Measurements from ENCODE around the gene R3HDM4.
"Not testable (repeated sequence)": the region's sequence is repeated elsewhere in the genome, so short reads cannot be mapped to it uniquely, and the experiment has no call there.

Gene R3HDM4

DNA sequence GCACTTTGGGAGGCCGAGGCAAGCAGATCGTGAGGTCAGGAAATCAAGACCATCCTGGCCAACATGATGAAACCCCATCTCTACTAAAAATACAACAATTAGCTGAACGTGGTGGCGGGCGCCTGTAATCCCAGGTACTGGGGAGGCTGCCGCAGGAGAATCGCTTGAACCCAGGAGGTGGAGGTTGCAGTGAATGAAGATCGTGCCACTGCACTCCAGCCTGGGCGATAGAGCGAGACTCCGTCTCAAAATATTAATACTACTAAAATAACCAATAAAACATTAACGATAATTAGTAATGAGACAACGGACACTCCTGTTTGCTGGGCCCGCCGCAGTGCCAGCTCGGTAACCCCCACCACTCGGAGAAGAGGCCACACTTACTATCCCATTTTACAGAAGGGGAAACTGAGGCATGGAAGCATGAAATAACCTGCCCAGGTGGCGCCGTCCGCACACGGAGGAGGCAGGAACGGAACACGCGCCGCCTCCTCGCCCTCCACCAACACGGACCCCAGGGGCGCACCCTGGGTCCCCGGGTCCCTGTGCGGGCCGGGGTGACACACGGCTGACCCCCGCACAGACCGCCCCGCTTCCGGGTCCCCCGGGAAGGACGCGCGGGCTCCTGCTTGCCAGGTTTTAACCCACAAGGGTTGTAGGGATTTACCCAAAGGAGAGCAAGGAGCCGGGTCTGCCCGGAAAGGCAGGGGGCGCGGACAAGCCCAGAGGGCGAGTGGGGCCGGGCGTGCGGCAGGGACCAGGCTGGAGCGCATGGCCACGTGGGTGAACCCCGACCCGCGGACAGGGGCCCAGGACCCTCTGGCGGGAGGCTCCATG, 1.6 kb downstream of the R3HDM4 start:
- no peak for DNase-seq

DNA sequence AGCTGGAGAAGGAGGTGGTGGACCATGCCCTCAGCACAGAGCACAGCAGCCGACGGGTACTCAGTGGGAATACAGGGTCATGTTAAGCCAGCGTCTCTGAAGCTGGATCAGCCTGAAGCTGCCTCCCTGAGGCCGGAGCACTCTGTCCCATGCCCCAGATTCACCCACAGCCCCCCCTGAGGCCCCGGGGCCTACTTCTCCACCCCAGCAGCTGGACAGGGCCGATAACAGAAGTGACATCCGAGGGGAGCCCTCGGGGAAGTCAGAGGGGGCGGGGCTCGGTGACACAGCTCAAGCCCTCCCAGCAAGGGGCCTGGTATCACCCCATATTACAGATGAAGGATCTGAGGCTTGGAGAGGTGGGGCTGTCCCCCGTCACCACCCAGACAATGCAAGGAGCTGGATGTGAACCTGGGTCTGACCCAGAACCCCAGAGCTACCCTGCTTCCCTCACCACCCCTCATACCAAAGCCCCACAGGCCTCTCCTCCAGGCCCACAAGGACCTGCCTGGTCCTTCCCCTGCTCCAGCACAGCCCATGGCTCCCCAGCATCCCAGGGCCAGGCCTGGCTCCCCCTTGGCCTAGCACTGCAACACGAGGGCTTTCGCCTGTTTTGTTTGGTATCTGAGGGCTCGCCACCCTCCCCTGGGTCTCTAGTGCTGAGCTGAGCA, 5.7 kb downstream of the R3HDM4 start:
- DNase-seq = no peak

- DNase-seq = no peak
These were observed 6.5 kb downstream of the R3HDM4 start for GRCh38 chr19:906480-906879.

DNA sequence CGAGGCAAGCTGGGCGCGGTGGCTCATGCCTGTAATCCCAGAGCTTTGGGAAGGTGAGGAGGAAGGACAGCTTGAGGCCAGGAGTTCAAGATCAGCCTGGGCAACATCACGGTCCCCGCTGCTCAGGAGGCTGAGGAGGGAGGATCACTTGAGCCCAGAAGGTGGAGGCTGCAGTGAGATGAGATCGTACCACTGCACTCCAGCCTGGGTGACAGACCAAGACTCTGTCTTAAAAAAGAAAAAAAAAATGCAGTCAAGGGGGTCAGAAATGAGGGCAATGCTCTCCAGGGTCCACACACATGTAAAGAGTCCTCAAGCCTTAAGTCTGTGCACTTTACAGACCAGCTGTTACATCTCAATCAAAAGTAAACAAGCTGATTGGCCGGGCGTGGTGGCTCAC, 8.5 kb downstream of the R3HDM4 start:
- no peak for DNase-seq

GRCh38 chr19:903266-903797, 9.7 kb downstream of the R3HDM4 start:
- DNase-seq = no peak

DNA sequence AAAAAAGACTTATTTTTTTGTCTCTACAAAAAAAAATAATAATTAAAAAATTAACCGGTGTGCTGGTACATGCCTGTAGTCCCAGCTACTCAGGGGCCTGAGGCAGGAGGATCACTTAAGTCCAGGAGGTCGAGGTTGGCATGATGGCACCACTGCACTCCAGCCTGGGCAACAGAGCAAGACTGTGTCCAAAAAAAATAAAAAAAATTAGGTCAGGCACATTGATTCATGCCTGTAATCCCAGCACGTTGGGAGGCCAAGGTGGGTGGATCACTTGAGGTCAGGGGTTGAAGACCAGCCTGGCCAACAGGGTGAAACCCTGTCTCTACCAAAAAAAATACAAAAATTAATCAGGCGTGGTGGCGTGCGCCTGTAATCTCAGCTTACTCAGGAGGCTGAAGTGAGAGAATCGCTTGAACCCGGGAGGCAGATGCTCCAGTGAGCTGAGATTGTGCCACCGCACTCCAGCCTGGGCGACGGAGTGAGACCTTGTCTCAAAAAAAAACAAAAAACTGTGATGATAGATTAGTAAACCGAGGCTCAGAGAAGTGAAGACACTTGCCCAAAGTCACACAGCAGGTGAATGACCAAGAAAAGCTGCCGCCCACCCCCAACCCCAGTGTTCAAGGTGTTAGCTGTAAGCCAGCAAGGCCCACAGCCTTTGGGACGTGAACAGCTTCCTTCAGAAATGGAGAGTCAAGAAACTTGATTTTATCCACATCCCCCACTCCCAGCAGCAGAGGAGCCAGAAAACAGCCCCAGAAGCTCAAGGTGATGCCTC, 10.4 kb downstream of the R3HDM4 start:
- no peak for DNase-seq

GRCh38 chr19:902093-902370, 11.0 kb downstream of the R3HDM4 start:
- no peak for DNase-seq

DNA sequence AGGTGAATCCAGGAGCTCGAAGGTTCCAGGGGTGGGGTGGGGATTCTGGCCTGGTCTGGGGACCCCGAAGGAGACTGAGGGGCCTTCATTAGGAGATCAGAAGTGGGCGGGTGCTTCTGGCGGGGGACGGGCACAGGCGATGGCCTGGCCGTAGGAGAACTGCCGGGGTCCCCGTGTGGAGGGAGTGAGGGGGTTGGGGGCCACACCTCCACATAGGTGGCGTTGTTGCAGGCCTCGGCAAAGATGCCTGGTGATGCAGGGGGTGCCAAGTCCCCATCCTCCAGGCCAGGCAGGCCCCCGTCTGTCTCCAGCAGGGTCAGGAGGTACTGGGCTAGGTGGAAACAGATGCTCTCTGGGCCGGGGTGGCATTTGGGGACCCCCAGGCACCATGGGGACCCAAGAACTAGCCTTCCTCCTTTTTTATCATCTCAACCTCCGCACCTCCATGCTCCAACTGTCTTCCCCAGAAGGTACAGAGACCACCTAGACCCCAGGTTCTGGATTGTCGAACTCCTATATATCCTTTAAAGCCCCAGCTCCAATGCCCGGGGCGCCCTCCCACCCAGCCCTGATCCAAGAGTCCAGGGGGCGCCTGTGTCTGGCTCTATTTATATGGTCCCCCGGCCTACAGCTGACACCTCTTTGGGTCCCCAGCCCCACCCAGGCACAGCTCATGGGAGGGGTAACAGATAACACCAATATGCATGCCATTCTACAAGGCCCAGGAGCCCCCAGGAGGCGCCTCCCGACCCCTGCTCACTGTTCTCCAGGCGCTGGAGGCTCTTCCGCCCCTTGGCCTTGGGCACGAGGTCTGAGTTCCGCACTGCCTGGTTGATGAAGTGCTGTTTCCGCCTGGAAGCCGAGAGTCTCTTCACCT, 11.6 kb downstream of the R3HDM4 start:
- no peak for DNase-seq

- no peak for DNase-seq
These were observed 12.5 kb downstream of the R3HDM4 start for GRCh38 chr19:900302-901111.

DNA sequence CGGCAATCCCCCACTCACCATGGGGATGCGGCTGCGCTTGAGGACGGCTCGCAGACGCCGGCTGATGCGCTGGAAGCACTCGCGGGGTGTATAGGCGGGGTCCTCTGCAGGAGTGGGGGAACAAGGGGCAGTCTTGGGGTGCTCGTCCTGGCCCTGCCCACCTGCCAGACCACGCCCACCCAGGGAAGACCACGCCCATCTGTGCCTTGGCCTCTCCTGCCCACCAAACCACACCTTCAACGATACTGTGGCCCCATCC, 13.0 kb downstream of the R3HDM4 start:
- no peak for DNase-seq

DNA sequence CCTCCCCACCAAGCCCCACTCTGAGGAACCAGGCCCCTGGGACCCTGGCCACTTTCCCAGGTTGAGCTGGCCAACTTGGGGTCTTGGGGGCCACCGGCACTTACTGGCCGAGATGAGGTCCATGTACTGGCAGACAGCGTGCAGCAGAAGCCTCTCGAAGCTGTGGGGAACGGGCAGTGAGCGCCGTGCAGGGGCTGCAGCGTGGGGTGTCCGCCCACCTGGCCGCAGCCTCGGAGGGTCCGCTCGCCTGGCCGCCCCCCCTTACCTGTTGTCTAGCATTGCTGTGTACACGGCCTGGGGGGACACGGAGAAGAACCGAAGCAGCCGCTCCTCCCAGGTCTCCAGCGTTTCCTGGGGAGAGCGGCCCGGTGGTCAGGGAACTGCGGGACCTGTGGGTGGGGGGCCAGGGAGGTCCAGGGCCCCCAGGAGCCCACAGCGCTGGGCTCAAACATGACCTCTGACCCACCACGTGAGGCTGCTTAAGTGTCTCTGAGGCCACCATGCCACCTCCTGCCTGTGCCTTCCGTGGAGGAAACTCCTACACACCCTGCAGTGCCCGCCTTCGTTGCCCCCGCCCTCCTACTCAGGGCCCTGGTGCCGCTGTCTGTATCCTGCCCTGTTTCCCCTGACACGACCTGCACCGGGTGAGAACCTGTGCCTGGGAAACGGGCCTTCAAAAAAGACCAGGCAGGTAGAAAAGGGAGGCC, 13.5 kb downstream of the R3HDM4 start:
- DNase-seq = no peak

DNA sequence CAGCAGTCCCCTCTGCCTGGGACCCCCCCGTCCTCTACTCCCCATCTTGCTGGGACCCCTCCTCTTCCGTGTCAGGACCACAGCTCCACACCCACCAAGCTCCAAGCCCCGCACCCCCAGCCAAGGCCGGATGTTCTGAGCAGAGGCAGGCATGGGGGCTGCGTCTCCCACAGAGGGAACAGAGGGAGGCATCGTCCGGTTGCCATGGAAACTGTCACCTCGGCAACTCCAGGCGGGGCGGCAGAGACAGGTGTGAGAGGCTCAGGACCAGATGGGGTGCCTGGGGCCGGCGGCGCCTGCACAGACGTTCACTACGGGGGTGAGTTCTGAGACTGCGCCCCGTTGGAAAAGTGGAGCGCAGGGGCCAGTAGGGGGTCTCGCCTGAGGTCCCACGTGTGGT, 14.4 kb downstream of the R3HDM4 start:
- DNase-seq = peak in 1 of 14 donors; percentile 53

GRCh38 chr19:897442-898039, 15.5 kb downstream of the R3HDM4 start:
- no peak for DNase-seq

GRCh38 chr19:896999-897398, 16.0 kb downstream of the R3HDM4 start:
- DNase-seq = no peak

DNA sequence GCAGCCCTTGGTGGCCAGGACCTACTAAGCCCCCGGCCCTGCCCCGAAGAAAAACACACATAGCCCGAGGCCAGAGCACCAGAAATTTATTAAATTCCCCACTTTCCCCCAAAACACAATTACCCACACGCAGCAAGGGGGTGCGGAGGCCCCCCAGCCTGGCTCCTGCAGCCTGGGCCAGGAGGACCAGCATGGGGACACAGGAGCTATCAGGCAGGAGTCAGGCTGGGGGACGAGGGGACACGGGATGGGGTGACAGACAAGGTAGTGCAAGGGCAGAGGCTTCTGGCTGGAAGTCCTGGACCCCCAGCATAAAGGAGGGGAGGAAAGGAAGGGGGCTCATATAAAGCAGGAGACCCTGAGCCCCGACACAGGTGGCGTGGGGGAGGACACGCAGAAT, 16.6 kb downstream of the R3HDM4 start:
- no peak for DNase-seq

DNA sequence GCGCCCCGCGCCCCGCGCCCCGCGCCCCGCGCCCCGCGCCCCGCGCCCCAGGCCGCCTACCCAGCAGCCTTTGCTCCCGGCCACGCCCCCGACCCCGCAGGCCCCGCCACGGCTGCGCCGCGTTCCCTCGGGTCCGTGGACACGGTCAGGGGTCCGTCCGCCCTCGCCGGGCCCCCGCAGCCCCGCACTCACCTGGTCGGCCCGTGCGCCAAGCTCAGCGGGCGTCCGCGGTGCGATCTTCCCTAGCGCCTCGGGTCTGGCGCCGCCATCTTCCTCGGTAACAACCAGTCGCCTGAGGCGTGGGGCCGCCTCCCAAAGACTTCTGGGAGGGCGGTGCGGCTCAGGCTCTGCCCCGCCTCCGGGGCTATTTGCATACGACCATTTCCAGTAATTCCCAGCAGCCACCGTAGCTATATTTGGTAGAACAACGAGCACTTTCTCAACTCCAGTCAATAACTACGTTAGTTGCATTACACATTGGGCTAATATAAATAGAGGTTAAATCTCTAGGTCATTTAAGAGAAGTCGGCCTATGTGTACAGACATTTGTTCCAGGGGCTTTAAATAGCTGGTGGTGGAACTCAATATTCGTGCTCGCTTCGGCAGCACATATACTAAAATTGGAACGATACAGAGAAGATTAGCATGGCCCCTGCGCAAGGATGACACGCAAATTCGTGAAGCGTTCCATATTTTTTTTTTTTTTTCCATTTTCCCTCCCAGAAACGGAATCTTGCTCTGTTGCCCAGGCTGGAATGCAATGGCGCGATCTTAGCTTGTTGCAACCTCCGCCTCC, 19.9 kb downstream of the R3HDM4 start, which contains the start of the genes MED16 and RNU6-9:
MED16 (minus strand) TSS at position 294 of the 796 bp plus-strand sequence. CDS start 2,056 bp downstream, outside the sequence.
RNU6-9 (plus strand) TSS at position 591 of the 796 bp plus-strand sequence.
- DNase-seq = peak; percentile 28 to 96 (median 82)

DNA sequence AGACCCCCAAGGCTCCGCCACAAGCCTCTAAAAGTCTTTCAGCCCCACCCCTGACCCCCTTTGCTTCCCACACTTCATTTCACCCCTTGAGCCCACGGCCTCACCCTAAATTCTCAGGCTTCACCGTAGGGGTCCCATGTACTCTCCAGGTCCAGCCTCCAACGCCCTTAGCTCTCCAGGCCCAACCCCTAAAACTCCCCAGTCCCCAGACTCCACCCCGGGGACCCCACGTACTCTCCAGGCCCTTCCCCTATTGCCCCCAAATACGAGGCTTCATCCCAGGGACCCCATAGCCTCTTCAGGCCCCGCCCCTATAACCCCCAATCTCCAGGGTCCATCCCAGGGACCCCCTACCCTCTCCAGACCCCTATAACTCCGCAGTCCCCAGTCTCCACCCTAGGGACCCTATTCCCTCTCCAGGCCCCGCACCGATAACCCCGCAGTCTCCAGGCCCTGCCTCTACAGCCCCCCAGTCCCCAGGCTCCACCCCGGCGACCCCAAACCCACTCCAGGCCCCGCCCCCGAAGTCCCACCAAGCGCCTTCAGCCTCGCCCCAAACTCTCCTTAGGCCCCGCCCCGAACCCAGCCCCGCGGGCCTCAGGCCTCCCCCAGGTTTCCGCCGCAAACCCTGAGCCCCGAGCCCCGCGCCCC, 20.7 kb downstream of the R3HDM4 start:
- no peak for DNase-seq

DNA sequence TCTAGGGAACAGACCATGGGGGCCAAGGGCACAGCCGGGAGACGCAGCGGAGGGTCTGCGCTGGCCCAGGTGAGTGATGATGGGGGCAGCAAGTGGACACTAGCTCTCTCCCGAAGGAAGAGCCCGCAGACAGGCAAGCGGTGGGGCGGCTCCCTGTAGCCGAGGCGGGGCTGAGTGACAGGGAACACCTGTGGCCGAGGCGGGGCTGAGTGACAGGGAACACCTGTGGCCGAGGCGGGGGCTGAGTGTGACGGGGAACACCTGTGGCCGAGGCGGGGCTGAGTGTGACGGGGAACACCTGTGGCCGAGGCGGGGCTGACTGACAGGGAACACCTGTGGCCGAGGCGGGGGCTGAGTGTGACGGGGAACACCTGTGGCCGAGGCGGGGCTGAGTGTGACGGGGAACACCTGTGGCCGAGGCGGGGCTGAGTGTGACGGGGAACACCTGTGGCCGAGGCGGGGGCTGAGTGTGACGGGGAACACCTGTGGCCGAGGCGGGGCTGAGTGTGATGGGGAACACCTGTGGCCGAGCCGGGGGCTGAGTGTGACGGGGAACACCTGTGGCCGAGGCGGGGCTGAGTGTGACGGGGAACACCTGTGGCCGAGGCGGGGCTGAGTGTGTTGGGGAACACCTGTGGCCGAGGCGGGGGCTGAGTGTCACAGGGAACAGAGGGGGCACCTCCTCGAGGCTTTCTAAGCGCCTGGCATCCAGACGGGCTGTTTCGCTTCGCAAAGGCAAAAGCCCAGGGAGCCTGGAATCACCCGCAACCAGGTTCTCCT, 21.4 kb downstream of the R3HDM4 start:
- not testable (repeated sequence) for DNase-seq

All from C1 segment of cervical spinal cord (tissue), 14 donors.